ENCODE results near the gene GID4. TPM values are rescaled to one million over a fixed set of nuclear protein-coding genes. Genes with fewer than 3 reads are reported as not detected.

Gene GID4
- total and polyA plus RNA-seq, 9 of the 15 experiments (the other 6 are each of a cell fraction or from before 2014, with no cell fraction given): 1.2 to 6.4 (median 3.7) TPM

- ChIA-PET POLR2A (no interaction called here), CTCF (ENCODE audit: low intra/inter-chr PET ratio) (no interaction called here)
- no peak overlapping the region for H3K27ac ChIP-seq (ENCODE audit: extremely low read depth, low read depth, low read length)
- H3K36me3 ChIP-seq (ENCODE audit: control insufficient read depth, insufficient read depth, low read length): peaks cover 8% of the 10 kb centered on the region; the same call in 2 of the 3 replicates
- H3K4me3 ChIP-seq: no peak overlapping the region
- H3K9ac ChIP-seq (ENCODE audit: insufficient read depth in 1 of 2, low read depth in 2 of 2, low read length in 2 of 2): no peak overlapping the region
- no peaks in the 10 kb centered on the region for H3K9me1 ChIP-seq (ENCODE audit: control insufficient read depth, insufficient read depth, low read length)
- ATAC-seq: no peak
- FAIRE-seq: no peak
- no peak overlapping the region for H2AFZ ChIP-seq (ENCODE audit: low read depth, low read length)
- H3K4me1 ChIP-seq (replicated peaks in 1 of 2; ENCODE audit: control insufficient read depth in 2 of 2, insufficient read depth in 2 of 2, low read length in 2 of 2): peaks cover 6 to 14% of the 10 kb centered on the region in 2 experiments; a peak in 4 of 5 replicates
- H3K4me2 ChIP-seq (ENCODE audit: insufficient read depth, low read length): no peak overlapping the region
- in situ Hi-C loops (cut with MboI) (no loop called here), intact Hi-C loops (cut with micrococcal nuclease) (no loop called here)
- H3K9me3 ChIP-seq (replicated peaks; ENCODE audit: control insufficient read depth, insufficient read depth, low read depth, low read length): no peaks in the 10 kb centered on the region
- BruUV-seq (replicated peaks): no TSS peak
- 83% methylated on average over 5 of the region's 5 CpGs for WGBS (ENCODE audit: insufficient coverage, low coverage, missing lambda C conversion rate)
- no peaks in the 10 kb centered on the region for H3K27me3 ChIP-seq (ENCODE audit: control insufficient read depth in 2 of 2, insufficient read depth in 2 of 2, low read length in 2 of 2)
- H4K20me1 ChIP-seq (replicated peaks; ENCODE audit: control insufficient read depth, insufficient read depth, low read length): 0 out of 2 replicates have a peak, but pooled peaks cover 5% of the 10 kb centered on the region
- no peak for TF ChIP-seq MXI1 (IDR thresholded peaks at IDR 0.05; ENCODE audit: low read depth, low read length)
- no peak for TF ChIP-seq ARID4B (CRISPR knock-in tag; IDR thresholded peaks at IDR 0.05)
- DNase-seq (ENCODE audit: extremely low read depth in 1 of 4, low spot score in 3 of 4): no peak
- H3K79me2 ChIP-seq (ENCODE audit: control insufficient read depth, insufficient read depth, low read length): no peaks in the 10 kb centered on the region
Measured at GRCh38 chr17:18015593-18015992, 23.6 kb upstream of the GID4 start.
